H1 (cell line): Measurements from ENCODE around the gene SNX17. TPM values are rescaled to one million over a fixed set of nuclear protein-coding genes. Genes with fewer than 3 reads are reported as not detected.
A peak's percentile ranks its signal among the peaks of the same experiment; 100 is the strongest.

ENCODE experiments used
- GABPA ChIP-seq: IDR thresholded peaks from 2 replicates; pipeline ENCODE4 v1.6.1; 2011; ENCODE audit warnings: mild to moderate bottlenecking, low read length, moderate library complexity, borderline replicate concordance; ENCODE audit not compliant: insufficient read depth
- NANOG ChIP-seq: IDR thresholded peaks from 2 replicates; pipeline ENCODE4 v1.6.1; 2011; ENCODE audit warnings: low read length, low read depth, mild to moderate bottlenecking, inconsistent platforms; ENCODE audit not compliant: insufficient read depth, poor library complexity, severe bottlenecking
- NRF1 ChIP-seq: IDR thresholded peaks from 2 replicates; pipeline ENCODE4 v1.6.1; 2011; ENCODE audit warnings: mild to moderate bottlenecking, low read depth, low read length, improper control_type of control experiment
- RAD21 ChIP-seq, 2 experiments: IDR thresholded peaks in 1 of 2; conservative IDR thresholded peaks in 1 of 2; 2 replicates each; pipeline ENCODE4 v1.6.1; 2011; ENCODE audit warnings: low read depth in 2 of 2, low read length in 2 of 2, improper control_type of control experiment in 1 of 2, inconsistent platforms in 1 of 2, mild to moderate bottlenecking in 1 of 2, moderate library complexity in 1 of 2
- TAF1 ChIP-seq: IDR thresholded peaks from 2 replicates; pipeline ENCODE4 v1.6.1; 2011; ENCODE audit warnings: mild to moderate bottlenecking, low read depth, low read length
- polyA plus RNA-seq, 7 experiments: library from polyadenylated mRNA; depleted of rRNA in 3 of 7; stranded (reverse) in 5 of 7; unstranded in 2 of 7; fragments of >200 nt in 5 of 7; fragments of 200-250 nt in 2 of 7; gene quantifications; 1 replicate in 5 of 7; 2 replicates in 1 of 7; 4 replicates in 1 of 7; pipeline versions ENCODE4 v1.2.1 to v1.2.3, GENCODE V29; 2011 to 2013; ENCODE audit warnings: missing spikeins in 2 of 7, mixed read lengths in 2 of 7
- total RNA-seq: library from RNA; stranded (reverse); fragmentation: NEBNext Ultra II Directional; extraction: Animal tissue kit (Norgen Biotek cat#: 25700); gene quantifications from 2 replicates; pipeline ENCODE4 v1.2.1, GENCODE V29; 2021
- TF ChIP-seq, protein P1 (sequence below): fragments of 300-600 bp; sonication (generic); IDR thresholded peaks from 2 replicates; pipeline ENCODE4 v1.7.1; 2012; ENCODE audit warnings: low read length, moderate library complexity, mild to moderate bottlenecking, inconsistent platforms; ENCODE audit not compliant: insufficient replicate concordance
- TF ChIP-seq, protein P2 (sequence below): IDR thresholded peaks from 2 replicates; pipeline ENCODE4 v1.6.1; 2012; ENCODE audit warnings: inconsistent platforms

SNX17 gene
- total and polyA plus RNA-seq, 2 of the 8 experiments (the other 6 are each of a cell fraction or from before 2014, with no cell fraction given): 54.9 to 66.2 TPM

DNA sequence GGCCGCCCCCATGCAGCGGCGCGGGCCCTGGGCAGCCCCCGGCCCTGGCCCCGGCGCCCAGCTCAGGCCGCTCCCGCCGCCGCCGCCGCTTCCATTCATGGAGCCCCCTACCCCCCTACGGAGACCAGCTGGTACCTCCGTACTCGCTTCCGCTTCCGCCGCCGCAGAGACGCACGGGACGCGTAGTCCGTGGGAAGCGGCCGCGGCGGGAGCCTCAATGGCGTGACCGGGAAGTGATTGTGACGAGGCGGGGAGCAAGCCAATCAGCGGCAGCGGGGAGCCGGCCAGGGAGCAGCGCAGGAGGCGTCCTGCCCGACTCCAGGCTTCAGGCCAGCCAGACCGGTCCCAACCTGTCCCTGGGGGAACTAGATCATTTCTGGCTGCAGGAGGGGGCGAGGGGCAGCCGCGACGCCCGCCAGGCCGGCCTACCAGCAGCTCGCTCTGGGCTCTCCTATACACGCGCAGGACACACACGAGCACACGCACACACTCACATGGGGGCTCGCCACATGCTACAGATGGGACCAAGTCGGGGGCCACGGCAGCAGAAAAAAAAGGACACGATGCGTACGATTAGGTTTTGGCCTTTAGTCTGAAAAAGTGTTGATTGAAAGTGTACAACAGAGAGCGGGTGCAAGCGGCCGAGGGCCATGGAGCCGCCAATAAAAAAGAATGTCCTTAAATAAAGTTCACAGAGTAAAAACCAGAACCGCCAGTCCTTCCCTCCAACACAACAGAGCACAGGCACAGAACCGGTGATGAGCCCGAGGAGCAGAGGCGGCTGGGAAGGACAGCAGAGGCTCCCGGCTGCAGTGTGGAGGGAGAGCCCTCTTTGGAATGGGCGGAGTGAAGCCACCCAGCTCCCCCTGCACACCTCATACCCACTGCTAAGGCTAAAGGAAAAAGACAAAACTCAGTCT is 10.5 kb downstream of the SNX17 start, which contains the start of gene ZNF513 (continued):
- peak; percentile 52 for TF ChIP-seq NANOG
- TF ChIP-seq RAD21 (IDR thresholded peaks at IDR 0.05 in 1 of 2, conservative IDR thresholded peaks at IDR 0.05 in 1 of 2; ENCODE audit: low read depth in 2 of 2, low read length in 2 of 2): peak in 1 of 2 experiments; percentile 5; a peak in 1 of 4 replicates
- no peak for TF ChIP-seq NRF1
- TF ChIP-seq, protein P1, sequence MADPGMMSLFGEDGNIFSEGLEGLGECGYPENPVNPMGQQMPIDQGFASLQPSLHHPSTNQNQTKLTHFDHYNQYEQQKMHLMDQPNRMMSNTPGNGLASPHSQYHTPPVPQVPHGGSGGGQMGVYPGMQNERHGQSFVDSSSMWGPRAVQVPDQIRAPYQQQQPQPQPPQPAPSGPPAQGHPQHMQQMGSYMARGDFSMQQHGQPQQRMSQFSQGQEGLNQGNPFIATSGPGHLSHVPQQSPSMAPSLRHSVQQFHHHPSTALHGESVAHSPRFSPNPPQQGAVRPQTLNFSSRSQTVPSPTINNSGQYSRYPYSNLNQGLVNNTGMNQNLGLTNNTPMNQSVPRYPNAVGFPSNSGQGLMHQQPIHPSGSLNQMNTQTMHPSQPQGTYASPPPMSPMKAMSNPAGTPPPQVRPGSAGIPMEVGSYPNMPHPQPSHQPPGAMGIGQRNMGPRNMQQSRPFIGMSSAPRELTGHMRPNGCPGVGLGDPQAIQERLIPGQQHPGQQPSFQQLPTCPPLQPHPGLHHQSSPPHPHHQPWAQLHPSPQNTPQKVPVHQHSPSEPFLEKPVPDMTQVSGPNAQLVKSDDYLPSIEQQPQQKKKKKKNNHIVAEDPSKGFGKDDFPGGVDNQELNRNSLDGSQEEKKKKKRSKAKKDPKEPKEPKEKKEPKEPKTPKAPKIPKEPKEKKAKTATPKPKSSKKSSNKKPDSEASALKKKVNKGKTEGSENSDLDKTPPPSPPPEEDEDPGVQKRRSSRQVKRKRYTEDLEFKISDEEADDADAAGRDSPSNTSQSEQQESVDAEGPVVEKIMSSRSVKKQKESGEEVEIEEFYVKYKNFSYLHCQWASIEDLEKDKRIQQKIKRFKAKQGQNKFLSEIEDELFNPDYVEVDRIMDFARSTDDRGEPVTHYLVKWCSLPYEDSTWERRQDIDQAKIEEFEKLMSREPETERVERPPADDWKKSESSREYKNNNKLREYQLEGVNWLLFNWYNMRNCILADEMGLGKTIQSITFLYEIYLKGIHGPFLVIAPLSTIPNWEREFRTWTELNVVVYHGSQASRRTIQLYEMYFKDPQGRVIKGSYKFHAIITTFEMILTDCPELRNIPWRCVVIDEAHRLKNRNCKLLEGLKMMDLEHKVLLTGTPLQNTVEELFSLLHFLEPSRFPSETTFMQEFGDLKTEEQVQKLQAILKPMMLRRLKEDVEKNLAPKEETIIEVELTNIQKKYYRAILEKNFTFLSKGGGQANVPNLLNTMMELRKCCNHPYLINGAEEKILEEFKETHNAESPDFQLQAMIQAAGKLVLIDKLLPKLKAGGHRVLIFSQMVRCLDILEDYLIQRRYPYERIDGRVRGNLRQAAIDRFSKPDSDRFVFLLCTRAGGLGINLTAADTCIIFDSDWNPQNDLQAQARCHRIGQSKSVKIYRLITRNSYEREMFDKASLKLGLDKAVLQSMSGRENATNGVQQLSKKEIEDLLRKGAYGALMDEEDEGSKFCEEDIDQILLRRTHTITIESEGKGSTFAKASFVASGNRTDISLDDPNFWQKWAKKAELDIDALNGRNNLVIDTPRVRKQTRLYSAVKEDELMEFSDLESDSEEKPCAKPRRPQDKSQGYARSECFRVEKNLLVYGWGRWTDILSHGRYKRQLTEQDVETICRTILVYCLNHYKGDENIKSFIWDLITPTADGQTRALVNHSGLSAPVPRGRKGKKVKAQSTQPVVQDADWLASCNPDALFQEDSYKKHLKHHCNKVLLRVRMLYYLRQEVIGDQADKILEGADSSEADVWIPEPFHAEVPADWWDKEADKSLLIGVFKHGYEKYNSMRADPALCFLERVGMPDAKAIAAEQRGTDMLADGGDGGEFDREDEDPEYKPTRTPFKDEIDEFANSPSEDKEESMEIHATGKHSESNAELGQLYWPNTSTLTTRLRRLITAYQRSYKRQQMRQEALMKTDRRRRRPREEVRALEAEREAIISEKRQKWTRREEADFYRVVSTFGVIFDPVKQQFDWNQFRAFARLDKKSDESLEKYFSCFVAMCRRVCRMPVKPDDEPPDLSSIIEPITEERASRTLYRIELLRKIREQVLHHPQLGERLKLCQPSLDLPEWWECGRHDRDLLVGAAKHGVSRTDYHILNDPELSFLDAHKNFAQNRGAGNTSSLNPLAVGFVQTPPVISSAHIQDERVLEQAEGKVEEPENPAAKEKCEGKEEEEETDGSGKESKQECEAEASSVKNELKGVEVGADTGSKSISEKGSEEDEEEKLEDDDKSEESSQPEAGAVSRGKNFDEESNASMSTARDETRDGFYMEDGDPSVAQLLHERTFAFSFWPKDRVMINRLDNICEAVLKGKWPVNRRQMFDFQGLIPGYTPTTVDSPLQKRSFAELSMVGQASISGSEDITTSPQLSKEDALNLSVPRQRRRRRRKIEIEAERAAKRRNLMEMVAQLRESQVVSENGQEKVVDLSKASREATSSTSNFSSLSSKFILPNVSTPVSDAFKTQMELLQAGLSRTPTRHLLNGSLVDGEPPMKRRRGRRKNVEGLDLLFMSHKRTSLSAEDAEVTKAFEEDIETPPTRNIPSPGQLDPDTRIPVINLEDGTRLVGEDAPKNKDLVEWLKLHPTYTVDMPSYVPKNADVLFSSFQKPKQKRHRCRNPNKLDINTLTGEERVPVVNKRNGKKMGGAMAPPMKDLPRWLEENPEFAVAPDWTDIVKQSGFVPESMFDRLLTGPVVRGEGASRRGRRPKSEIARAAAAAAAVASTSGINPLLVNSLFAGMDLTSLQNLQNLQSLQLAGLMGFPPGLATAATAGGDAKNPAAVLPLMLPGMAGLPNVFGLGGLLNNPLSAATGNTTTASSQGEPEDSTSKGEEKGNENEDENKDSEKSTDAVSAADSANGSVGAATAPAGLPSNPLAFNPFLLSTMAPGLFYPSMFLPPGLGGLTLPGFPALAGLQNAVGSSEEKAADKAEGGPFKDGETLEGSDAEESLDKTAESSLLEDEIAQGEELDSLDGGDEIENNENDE: no peak
- peak; percentile 83 for TF ChIP-seq TAF1
- TF ChIP-seq, protein P2, sequence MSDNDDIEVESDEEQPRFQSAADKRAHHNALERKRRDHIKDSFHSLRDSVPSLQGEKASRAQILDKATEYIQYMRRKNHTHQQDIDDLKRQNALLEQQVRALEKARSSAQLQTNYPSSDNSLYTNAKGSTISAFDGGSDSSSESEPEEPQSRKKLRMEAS: 0 out of 2 replicates have a peak, but pooled peaks have one; percentile 41
- peak; percentile 93 for TF ChIP-seq GABPA
